Trophoblast cell (in vitro differentiated cells and primary cell): ENCODE results near the gene NUDT13. TPM values are rescaled to one million over a fixed set of nuclear protein-coding genes. Genes with fewer than 3 reads are reported as not detected.

Experiments used
- DNase-seq, 2 donors: peaks; one replicate each; pipeline ENCODE4 v3.0.0-alpha.2; 2016
- H2AFZ ChIP-seq: 2 replicates; pipeline ENCODE4 v1.6.1; 2013; ENCODE audit warnings: low read length, moderate library complexity, mild to moderate bottlenecking; ENCODE audit not compliant: insufficient read depth, poor library complexity
- H2AK5ac ChIP-seq: 2 replicates; pipeline ENCODE4 v1.6.1; 2013; ENCODE audit warnings: mild to moderate bottlenecking, low read length
- H2BK120ac ChIP-seq: 2 replicates; pipeline ENCODE4 v1.6.1; 2013; ENCODE audit warnings: low read length, mild to moderate bottlenecking, moderate library complexity; ENCODE audit not compliant: insufficient read depth, poor library complexity
- H2BK12ac ChIP-seq: 2 replicates; pipeline ENCODE4 v1.6.1; 2013; ENCODE audit warnings: mild to moderate bottlenecking, low read length, moderate library complexity
- H2BK5ac ChIP-seq: 2 replicates; pipeline ENCODE4 v1.6.1; 2013; ENCODE audit warnings: low read length, low read depth, moderate library complexity, mild to moderate bottlenecking; ENCODE audit not compliant: poor library complexity
- H3K14ac ChIP-seq: 2 replicates; pipeline ENCODE4 v1.6.1; 2013; ENCODE audit warnings: mild to moderate bottlenecking, low read length
- H3K18ac ChIP-seq: 2 replicates; pipeline ENCODE4 v1.6.1; 2013; ENCODE audit warnings: mild to moderate bottlenecking, low read length
- H3K23ac ChIP-seq: 2 replicates; pipeline ENCODE4 v1.6.1; 2013; ENCODE audit warnings: low read length
- H3K27ac ChIP-seq: 2 replicates; pipeline ENCODE4 v1.5.1; 2013; ENCODE audit warnings: low read depth, mild to moderate bottlenecking, inconsistent platforms, low read length, moderate library complexity
- H3K27me3 ChIP-seq: 2 replicates; pipeline ENCODE4 v1.6.1; 2013; ENCODE audit warnings: inconsistent platforms, mild to moderate bottlenecking, low read length, moderate library complexity; ENCODE audit not compliant: insufficient read depth
- H3K36me3 ChIP-seq, 2 experiments: 1 replicate in 1 of 2; 2 replicates in 1 of 2; pipeline ENCODE4 v1.6.1; 2013; ENCODE audit warnings: low read length in 2 of 2, mild to moderate bottlenecking in 2 of 2, moderate library complexity in 1 of 2; ENCODE audit not compliant: insufficient read depth in 2 of 2, control insufficient read depth in 1 of 2
- H3K4ac ChIP-seq: 2 replicates; pipeline ENCODE4 v1.6.1; 2013; ENCODE audit warnings: low read depth, mild to moderate bottlenecking, low read length, moderate library complexity
- H3K4me1 ChIP-seq, 2 experiments: 1 replicate in 1 of 2; 2 replicates in 1 of 2; pipeline ENCODE4 v1.6.1; 2013; ENCODE audit warnings: low read length in 2 of 2, mild to moderate bottlenecking in 2 of 2, moderate library complexity in 1 of 2; ENCODE audit not compliant: insufficient read depth in 2 of 2, control insufficient read depth in 1 of 2
- H3K4me2 ChIP-seq: 2 replicates; pipeline ENCODE4 v1.6.1; 2013; ENCODE audit warnings: inconsistent platforms, mild to moderate bottlenecking, low read length, moderate library complexity
- H3K4me3 ChIP-seq: 2 replicates; pipeline ENCODE4 v1.5.1; 2013; ENCODE audit warnings: mild to moderate bottlenecking, low read depth, low read length, inconsistent platforms
- H3K79me1 ChIP-seq: one replicate; pipeline ENCODE4 v1.6.1; 2013; ENCODE audit warnings: low read length
- H3K79me2 ChIP-seq: 2 replicates; pipeline ENCODE4 v1.6.1; 2013; ENCODE audit warnings: low read length, mild to moderate bottlenecking; ENCODE audit not compliant: control insufficient read depth, insufficient read depth, poor library complexity
- H3K9ac ChIP-seq: 2 replicates; pipeline ENCODE4 v1.6.1; 2013; ENCODE audit warnings: mild to moderate bottlenecking, low read length
- H3K9me3 ChIP-seq: 2 replicates; pipeline ENCODE4 v1.6.1; 2013; ENCODE audit warnings: low read depth, mild to moderate bottlenecking, control low read depth, inconsistent platforms, low read length; ENCODE audit not compliant: insufficient read depth
- H4K12ac ChIP-seq: 2 replicates; pipeline ENCODE4 v1.6.1; 2013; ENCODE audit warnings: low read depth, mild to moderate bottlenecking, low read length, moderate library complexity
- H4K8ac ChIP-seq: 2 replicates; pipeline ENCODE4 v1.6.1; 2013; ENCODE audit warnings: low read depth, mild to moderate bottlenecking, low read length, moderate library complexity
- H4K91ac ChIP-seq: one replicate; pipeline ENCODE4 v1.6.1; 2013; ENCODE audit warnings: low read depth, mild to moderate bottlenecking, low read length, moderate library complexity
- WGBS: extraction: QIAGEN DNeasy Blood & Tissue Kit; methylation state at CpG from one replicate; pipeline ENCODE4 v1.1.7; 2013; ENCODE audit warnings: missing lambda C conversion rate; ENCODE audit not compliant: insufficient read length, insufficient coverage; ENCODE audit errors: extremely low coverage; 5-methylcytosine and 5-hydroxymethylcytosine counted together
- polyA plus RNA-seq: library from polyadenylated mRNA; stranded (reverse); fragments of 200-250 nt; gene quantifications from 2 replicates; pipeline ENCODE4 v1.2.3, GENCODE V29; 2013

NUDT13 gene
- polyA plus RNA-seq = 0.96 and 1.4 TPM in 2 replicates

DNA sequence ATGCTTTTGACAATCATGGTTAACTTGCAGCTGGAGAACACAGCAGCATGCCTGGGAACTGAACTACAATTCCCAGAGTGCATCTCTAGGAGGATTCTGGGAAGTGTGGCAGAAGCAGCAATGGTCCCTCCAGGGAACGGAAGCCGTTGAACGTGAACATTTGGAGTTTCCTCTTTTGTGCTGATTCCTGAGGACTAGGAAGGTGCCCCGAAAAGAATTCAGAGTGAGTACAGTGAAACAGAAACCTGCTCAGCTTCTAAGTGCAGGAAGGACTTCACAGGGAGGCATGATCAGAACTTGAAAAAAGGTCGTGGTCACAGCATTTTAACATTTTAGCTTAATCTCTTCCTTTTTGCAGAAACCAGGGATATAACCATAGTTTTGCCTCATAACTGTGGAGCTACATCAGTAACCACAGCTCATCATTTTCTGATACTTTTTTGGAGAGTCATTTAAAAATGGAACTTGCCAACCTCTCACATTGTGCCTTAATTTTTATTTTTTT, at the start of gene NUDT13:
TSS of gene NUDT13 (plus strand) at position 111 of the 505 bp plus-strand sequence. CDS start 3,911 bp downstream, outside the sequence.
- Histone ChIP-seq H3K18ac (no peak within 1 kb of the TSS), H3K27me3 (no peaks in the 10 kb centered on the region), H2BK12ac (no peak within 1 kb of the TSS), H3K79me1 (peaks cover 1% of the 10 kb centered on the region), H3K23ac (no peak within 1 kb of the TSS), H2BK120ac (no peak within 1 kb of the TSS), H3K14ac (no peak within 1 kb of the TSS), H2BK5ac (no peak within 1 kb of the TSS), H3K36me3 (peaks cover 0 to 7% of the 10 kb centered on the region in 2 experiments), H4K12ac (no peak within 1 kb of the TSS), H4K91ac (no peak within 1 kb of the TSS), H3K4me2 (peak within 1 kb of the TSS; percentile 75), H4K8ac (peak within 1 kb of the TSS; percentile 85), H3K4me1 (no peaks in the 10 kb centered on the region), H2AK5ac (no peak within 1 kb of the TSS), H3K9me3 (peaks cover 1% of the 10 kb centered on the region), H3K4ac (no peak within 1 kb of the TSS), H2AFZ (no peak within 1 kb of the TSS), H3K79me2 (no peaks in the 10 kb centered on the region), H3K27ac (peak within 1 kb of the TSS; percentile 72), H3K9ac (peak within 1 kb of the TSS; percentile 55), H3K4me3 (no peak within 1 kb of the TSS)
- peak; percentile 82 to 90 for DNase-seq
- no CpG with 5 or more reads among the region's 5 CpGs for WGBS

DNA sequence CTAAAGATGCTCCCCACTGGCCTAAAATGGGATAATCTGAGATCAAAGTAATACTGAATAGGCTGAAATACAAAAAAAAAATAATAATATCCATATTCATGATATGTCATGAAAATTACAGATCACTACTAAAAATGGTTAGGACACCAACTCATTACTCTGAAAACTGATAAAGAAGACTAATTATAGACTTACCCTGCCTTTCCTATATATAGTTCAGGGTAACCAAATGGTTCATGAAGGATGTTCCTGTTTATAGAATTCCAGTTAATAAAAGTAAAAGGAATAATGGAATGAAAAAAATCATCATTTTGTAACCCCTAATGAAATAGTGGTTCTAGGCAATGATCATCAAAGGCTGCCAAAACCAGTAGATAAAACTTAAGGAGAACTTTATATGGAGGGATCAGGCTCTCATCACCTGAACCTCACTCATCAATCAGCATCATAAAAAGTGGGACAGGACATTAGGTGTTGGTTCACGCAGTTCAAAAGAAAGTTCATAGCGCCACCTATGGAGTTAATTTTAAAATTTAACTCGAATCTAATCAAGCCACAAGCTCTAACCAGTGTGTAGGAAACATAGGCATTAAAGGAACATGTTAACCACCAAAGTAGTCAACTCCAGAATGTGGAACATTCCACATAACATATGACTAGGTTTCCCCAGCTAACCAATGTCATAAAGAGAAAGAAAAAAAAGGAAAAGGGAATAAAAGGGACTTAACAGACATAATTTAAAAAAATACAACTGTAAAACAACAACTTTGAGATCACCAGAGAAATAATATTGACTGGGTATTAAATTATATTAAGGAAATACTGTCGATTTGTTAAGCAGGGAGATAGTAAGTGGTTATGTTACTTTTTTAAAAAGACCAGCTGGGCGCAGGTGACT, 49.3 kb upstream of the NUDT13 start:
- Histone ChIP-seq H2BK120ac (no peak overlapping the region), H3K18ac (no peak overlapping the region)

DNA sequence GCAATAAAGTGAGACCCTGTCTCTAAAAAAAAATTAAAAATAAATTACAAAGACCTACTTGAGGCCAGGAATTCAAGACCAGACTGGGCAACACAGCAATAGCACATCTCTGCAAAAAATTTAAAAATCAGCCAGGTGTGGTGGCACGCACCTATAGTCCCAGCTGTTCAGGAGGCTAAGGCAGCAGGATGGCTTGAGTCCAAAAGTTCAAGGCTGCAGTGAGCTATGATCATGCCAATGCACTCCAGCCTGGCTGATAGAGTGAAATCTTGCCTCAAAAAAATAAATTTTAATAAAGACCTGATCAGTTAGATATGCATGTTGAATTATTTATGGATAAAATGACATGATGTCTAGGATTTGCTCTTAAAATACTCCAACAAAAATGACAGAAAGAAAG, 48.5 kb upstream of the NUDT13 start:
- H3K79me2 ChIP-seq = no peaks in the 10 kb centered on the region
- no peak overlapping the region for H4K91ac ChIP-seq
- no peak overlapping the region for H2AFZ ChIP-seq
- no peak overlapping the region for H3K4me3 ChIP-seq
- H4K8ac ChIP-seq = no peak overlapping the region
- H2BK12ac ChIP-seq = no peak overlapping the region
- no peaks in the 10 kb centered on the region for H3K9me3 ChIP-seq
- no peak overlapping the region for H2BK120ac ChIP-seq
- H3K4me1 ChIP-seq = no peaks in the 10 kb centered on the region
- no peak for DNase-seq
- H2BK5ac ChIP-seq = no peak overlapping the region
- H4K12ac ChIP-seq = no peak overlapping the region
- no peaks in the 10 kb centered on the region for H3K27me3 ChIP-seq
- no peak overlapping the region for H3K27ac ChIP-seq
- H3K9ac ChIP-seq = no peak overlapping the region
- no peak overlapping the region for H3K4ac ChIP-seq
- no peak overlapping the region for H2AK5ac ChIP-seq
- H3K36me3 ChIP-seq = peaks cover 14 to 17% of the 10 kb centered on the region in 2 experiments
- no peaks in the 10 kb centered on the region for H3K79me1 ChIP-seq
- H3K23ac ChIP-seq = no peak overlapping the region
- H3K4me2 ChIP-seq = no peak overlapping the region
- no peak overlapping the region for H3K14ac ChIP-seq
- no peak overlapping the region for H3K18ac ChIP-seq
- no CpG with 5 or more reads among the region's 1 CpG for WGBS

More for the DNA sequence above, 49.3 kb upstream of the NUDT13 start:
- Histone ChIP-seq H3K14ac (no peak overlapping the region), H4K12ac (no peak overlapping the region), H3K4me1 (no peaks in the 10 kb centered on the region), H3K79me1 (no peaks in the 10 kb centered on the region), H2AK5ac (no peak overlapping the region), H3K27me3 (no peaks in the 10 kb centered on the region), H3K79me2 (no peaks in the 10 kb centered on the region), H2BK12ac (no peak overlapping the region), H3K4me2 (no peak overlapping the region), H4K91ac (no peak overlapping the region), H4K8ac (no peak overlapping the region), H3K9ac (no peak overlapping the region), H2BK5ac (no peak overlapping the region), H3K23ac (no peak overlapping the region), H3K4me3 (no peak overlapping the region), H3K9me3 (no peaks in the 10 kb centered on the region), H3K36me3 (peaks cover 10 to 14% of the 10 kb centered on the region in 2 experiments), H3K4ac (no peak overlapping the region), H2AFZ (no peak overlapping the region), H3K27ac (no peak overlapping the region)
- WGBS = no CpG with 5 or more reads among the region's 5 CpGs
- peak in 1 of 2 donors; percentile 75 for DNase-seq

DNA sequence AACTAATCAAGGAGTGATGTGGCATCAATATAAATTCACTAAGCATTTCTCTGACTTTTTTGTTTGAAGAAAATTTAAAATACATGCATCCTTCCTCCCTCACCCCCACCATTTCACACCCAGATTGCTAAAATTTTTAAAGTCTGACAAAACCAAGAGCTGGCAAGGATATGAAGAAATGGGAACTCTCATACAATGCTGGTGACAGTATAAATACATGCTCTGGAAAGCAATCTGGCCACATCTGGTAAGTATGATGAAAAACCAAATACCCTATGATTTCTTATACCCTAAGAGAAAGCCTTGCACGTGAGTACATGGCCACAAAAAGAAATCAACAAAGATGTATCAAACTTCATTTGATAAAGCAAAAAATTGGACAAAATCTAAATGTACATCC, 44.8 kb upstream of the NUDT13 start:
- Histone ChIP-seq H3K27me3 (no peaks in the 10 kb centered on the region), H4K8ac (no peak overlapping the region), H3K4me3 (no peak overlapping the region), H3K14ac (no peak overlapping the region), H2BK5ac (no peak overlapping the region), H2AK5ac (no peak overlapping the region), H2BK12ac (no peak overlapping the region), H3K23ac (no peak overlapping the region), H3K79me1 (no peaks in the 10 kb centered on the region), H4K91ac (no peak overlapping the region), H4K12ac (no peak overlapping the region), H3K4me1 (no peaks in the 10 kb centered on the region), H3K4ac (no peak overlapping the region), H2AFZ (no peak overlapping the region), H3K4me2 (no peak overlapping the region), H3K9ac (no peak overlapping the region), H3K18ac (no peak overlapping the region), H3K36me3 (peaks cover 11 to 16% of the 10 kb centered on the region in 2 experiments), H3K27ac (no peak overlapping the region), H3K9me3 (no peaks in the 10 kb centered on the region), H2BK120ac (no peak overlapping the region), H3K79me2 (no peaks in the 10 kb centered on the region)
- DNase-seq = peak in 1 of 2 donors; percentile 29
- no CpG with 5 or more reads among the region's 1 CpG for WGBS
